ENCODE measurements around the gene TAOK2. TPM values are rescaled to one million over a fixed set of nuclear protein-coding genes. Genes with fewer than 3 reads are reported as not detected.

The TAOK2 gene
- total RNA-seq, 1 donor from 2014 or later = 75.4 TPM

DNA sequence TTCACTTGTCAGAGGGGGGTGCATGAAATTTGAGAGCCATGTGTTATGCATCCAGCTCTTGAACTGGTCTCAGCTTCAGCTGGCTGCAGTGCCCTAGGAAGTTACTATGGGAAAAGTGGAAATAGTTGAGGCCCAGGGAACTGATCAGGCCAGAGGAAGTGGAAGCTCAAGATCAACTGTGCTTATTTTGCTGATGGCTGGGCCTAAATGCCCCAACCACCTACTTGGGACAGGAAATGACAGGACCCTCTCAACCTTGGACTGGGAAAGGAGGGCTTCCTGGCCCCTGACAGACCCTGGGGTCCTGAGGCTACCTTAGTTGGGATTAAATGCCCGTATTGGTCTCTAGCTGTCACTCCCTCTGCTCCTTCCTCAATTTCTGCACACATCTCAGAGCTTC, 1.2 kb upstream of the TAOK2 start:
- no peak overlapping the region for H3K27ac ChIP-seq

DNA sequence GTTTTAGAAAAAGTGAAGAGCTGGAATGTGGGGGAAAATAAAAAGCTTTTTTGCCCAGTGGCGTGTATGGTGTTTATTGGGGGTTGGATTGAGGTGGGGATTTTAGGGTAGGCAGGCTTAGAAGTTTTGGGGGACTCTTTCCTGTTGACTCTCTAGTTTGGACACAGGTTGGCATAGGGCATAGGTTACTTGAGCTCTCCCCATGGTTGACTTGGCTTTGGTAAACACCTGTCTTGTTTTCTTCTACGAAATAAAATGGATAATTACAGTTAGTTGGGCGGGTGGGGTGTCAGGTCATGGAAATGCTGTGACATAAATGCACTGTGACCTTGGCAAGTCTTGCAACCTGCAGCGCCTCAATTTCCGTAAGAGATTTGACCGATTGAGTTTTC, 680 bp upstream of the TAOK2 start:
- no peak for DNase-seq
- Histone ChIP-seq H3K27me3 (no peaks in the 10 kb centered on the region), H3K4me3 (no peak overlapping the region), H3K4me1 (peaks cover 29% of the 10 kb centered on the region), H3K27ac (no peak overlapping the region), H3K9me3 (no peaks in the 10 kb centered on the region), H3K36me3 (peaks cover 40% of the 10 kb centered on the region)
- no peak for ATAC-seq
- TF ChIP-seq, protein P1, sequence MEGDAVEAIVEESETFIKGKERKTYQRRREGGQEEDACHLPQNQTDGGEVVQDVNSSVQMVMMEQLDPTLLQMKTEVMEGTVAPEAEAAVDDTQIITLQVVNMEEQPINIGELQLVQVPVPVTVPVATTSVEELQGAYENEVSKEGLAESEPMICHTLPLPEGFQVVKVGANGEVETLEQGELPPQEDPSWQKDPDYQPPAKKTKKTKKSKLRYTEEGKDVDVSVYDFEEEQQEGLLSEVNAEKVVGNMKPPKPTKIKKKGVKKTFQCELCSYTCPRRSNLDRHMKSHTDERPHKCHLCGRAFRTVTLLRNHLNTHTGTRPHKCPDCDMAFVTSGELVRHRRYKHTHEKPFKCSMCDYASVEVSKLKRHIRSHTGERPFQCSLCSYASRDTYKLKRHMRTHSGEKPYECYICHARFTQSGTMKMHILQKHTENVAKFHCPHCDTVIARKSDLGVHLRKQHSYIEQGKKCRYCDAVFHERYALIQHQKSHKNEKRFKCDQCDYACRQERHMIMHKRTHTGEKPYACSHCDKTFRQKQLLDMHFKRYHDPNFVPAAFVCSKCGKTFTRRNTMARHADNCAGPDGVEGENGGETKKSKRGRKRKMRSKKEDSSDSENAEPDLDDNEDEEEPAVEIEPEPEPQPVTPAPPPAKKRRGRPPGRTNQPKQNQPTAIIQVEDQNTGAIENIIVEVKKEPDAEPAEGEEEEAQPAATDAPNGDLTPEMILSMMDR (IDR thresholded peaks at IDR 0.05) = no peak
- intact Hi-C loops (cut with DNase I) = no loop called here

More for the DNA sequence above, 1.2 kb upstream of the TAOK2 start:
- ATAC-seq = no peak
- no peak for DNase-seq
- H3K36me3 ChIP-seq = peaks cover 40% of the 10 kb centered on the region
- H3K4me1 ChIP-seq = peaks cover 26% of the 10 kb centered on the region
- TF ChIP-seq, protein P1 (IDR thresholded peaks at IDR 0.05) = no peak
- H3K4me3 ChIP-seq = no peak overlapping the region
- no peaks in the 10 kb centered on the region for H3K27me3 ChIP-seq
- H3K9me3 ChIP-seq = no peaks in the 10 kb centered on the region
- intact Hi-C loops (cut with DNase I) = no loop called here

DNA sequence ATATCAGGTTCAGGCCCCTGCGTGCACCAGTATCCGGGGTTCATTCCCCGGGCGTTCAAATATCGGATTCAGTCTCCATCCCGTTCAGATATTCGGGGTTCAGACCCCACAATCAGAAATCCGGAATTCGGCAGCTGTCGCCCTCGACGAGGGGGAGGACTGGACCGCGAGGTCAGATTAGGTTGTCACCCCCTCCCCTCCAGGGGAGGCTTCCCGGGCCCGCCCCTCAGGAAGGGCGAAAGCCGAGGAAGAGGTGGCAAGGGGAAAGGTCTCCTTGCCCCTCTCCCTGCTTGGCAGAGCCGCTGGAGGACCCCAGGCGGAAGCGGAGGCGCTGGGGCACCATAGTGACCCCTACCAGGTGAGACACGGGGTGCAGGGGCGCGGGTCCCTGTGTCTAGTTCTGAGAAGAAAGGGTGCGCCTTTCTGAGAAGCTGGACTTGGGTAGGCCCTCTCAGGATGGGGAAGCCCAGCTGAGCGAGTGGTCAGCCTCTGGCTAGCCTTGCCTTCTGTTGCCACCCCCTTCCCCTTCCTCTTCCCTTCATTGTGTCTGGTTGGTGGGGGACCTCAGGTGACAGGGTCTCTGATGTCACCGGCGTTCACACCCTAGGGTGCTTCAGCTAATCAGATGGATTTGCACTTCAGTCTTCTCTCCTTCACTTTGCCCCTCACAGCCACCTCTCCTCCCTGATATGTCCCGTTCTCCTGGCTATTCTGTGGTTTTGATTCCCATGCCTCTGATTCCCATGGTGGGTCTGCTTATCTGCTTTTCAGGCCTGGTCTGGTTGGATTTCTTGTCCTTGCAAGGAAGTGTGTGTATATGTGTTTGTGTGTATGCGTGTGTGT, 844 bp downstream of the TAOK2 start:
- ATAC-seq = peak; percentile 23
- H3K27ac ChIP-seq = peak overlapping the region; percentile 93

DNA sequence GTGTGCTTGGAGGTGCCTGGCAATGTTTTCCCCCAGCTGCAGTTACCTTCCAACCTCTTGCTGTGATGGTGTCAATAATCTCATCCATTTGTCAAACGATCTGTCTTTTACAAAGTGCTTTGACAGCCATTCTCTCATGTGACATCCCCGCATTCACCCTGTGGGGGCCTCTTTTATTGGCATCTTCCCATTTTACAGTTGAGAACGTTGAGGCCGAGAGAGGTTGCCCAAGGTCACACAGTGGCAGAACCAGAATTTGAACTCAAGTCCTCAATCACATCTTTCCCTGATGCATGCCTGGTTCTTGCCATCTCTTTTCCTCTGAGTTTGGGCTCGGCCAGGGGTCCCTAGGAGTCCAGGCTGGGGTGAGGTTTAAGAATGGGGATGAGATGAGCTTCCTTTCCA, 1.5 kb downstream of the TAOK2 start:
- peak overlapping the region; percentile 99 for H3K4me3 ChIP-seq
- H3K4me1 ChIP-seq = peaks cover 33% of the 10 kb centered on the region
- no peak for DNase-seq
- no peaks in the 10 kb centered on the region for H3K27me3 ChIP-seq
- no peak for ATAC-seq
- intact Hi-C loops (cut with DNase I) = no loop called here
- H3K27ac ChIP-seq = peak overlapping the region; percentile 93
- TF ChIP-seq, protein P1 (IDR thresholded peaks at IDR 0.05) = no peak
- H3K36me3 ChIP-seq = peaks cover 40% of the 10 kb centered on the region
- no peaks in the 10 kb centered on the region for H3K9me3 ChIP-seq

More for the DNA sequence above, 844 bp downstream of the TAOK2 start:
- intact Hi-C loops (cut with DNase I) = no loop called here
- Histone ChIP-seq H3K4me3 (peak overlapping the region; percentile 99), H3K9me3 (no peaks in the 10 kb centered on the region), H3K27me3 (no peaks in the 10 kb centered on the region), H3K4me1 (peaks cover 33% of the 10 kb centered on the region), H3K36me3 (peaks cover 40% of the 10 kb centered on the region)
- DNase-seq = peak; percentile 70
- TF ChIP-seq, protein P1 (IDR thresholded peaks at IDR 0.05) = no peak

DNA sequence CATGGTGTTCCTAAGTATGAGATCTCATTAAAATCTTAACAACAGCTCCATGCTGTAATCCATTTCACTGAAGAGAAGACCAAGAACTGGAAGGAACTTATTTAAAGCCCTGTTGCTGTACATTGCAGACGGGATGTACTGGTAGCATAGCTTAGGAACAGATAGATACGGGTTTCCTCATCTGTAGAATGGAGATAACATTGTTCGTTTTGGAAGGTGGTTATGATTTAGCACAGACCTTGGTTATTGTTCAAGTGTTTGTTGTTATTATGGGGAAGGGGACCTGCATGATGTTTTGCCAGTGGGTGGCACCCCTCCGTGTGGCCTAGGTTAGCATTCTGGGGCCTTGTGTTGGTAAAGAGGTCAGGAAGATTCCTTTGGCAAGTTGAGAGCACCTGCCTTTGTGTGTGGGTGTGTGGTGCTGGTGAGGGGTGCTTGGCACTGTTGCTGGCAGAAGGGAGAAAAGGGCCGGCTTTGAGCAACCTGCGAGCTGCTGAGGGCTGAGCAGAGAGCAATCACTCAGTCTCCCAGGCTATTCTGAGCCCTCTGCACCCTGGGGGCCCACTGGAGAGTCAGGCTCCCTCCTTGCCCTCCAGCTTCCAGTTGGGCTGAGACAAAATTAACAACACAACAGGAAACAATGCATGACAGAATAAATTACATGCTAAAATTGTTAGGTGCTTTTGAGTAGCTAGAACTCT, 2.3 kb downstream of the TAOK2 start:
- peaks cover 45% of the 10 kb centered on the region for H3K36me3 ChIP-seq
- H3K27me3 ChIP-seq = no peaks in the 10 kb centered on the region
- intact Hi-C loops (cut with DNase I) = no loop called here
- DNase-seq = no peak
- H3K9me3 ChIP-seq = no peaks in the 10 kb centered on the region
- no peak for ATAC-seq
- TF ChIP-seq, protein P1 (IDR thresholded peaks at IDR 0.05) = no peak
- peaks cover 33% of the 10 kb centered on the region for H3K4me1 ChIP-seq
- H3K27ac ChIP-seq = peak overlapping the region; percentile 93
- peak overlapping the region; percentile 99 for H3K4me3 ChIP-seq
